Left ventricle myocardium superior (tissue), 1 donor: ENCODE results near the gene ATF5. TPM values are rescaled to one million over a fixed set of nuclear protein-coding genes. Genes with fewer than 3 reads are reported as not detected.
"Not testable (repeated sequence)": the region's sequence is repeated elsewhere in the genome, so short reads cannot be mapped to it uniquely, and the experiment has no call there.

Source experiments
- ATAC-seq: fragments of 200-7000 bp; cut with Tn5 transposase; one replicate; pipeline ENCODE4 v1.9.1; 2020; ENCODE audit warnings: mild to moderate bottlenecking, moderate library complexity
- DNase-seq: peaks from one replicate; pipeline ENCODE4 v3.0.0-alpha.2; 2020
- intact Hi-C: fragments of 100-400 bp; cut with micrococcal nuclease; formaldehyde crosslinking; loops from one replicate; pipeline ENCODE4 v1.11.0; 2022
- microRNA-seq: library from miRNA; unstranded; fragments of <30 nt; microRNA quantifications from one replicate; pipeline ENCODE4 v1.2.0, GENCODE V29; 2020; ENCODE audit warnings: borderline number of aligned reads
- total RNA-seq: library from RNA; stranded (reverse); fragmentation: NEBNext Ultra II Directional; extraction: Animal tissue kit (Norgen Biotek cat#: 25700); gene quantifications from one replicate; pipeline ENCODE4 v1.2.1, GENCODE V29; 2021
- donor health status: DM: no; HTN: yes; CAD: no; lungs with severe emphysema.

The ATF5 gene
- total RNA-seq, 1 donor from 2014 or later = 8.0 TPM

DNA sequence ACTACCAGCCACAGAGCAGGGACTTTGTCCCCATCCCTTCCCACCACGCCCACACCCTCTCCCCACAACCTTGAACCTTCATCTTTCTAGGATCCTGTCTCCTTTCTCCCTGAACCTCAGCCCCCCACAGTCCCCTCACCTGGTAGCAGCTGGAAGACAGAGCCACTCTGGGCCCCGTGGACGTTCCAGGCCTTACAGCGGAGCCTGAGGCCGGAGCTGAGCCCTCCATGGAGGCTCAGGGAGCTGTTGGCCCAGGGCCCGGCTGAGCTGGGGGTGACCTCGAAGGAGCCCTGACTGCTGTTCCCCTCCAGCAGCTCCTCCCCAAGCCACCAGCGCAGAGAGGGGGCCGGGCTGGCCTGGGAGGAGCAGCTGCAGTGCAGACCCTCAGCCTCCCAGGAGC lies 29.1 kb downstream of the ATF5 start:
- DNase-seq, ATAC-seq, intact Hi-C loops: not testable (repeated sequence)

GRCh38 chr19:49958596-49958995 lies 29.6 kb downstream of the ATF5 start:
- intact Hi-C loops, DNase-seq: not testable (repeated sequence)

DNA sequence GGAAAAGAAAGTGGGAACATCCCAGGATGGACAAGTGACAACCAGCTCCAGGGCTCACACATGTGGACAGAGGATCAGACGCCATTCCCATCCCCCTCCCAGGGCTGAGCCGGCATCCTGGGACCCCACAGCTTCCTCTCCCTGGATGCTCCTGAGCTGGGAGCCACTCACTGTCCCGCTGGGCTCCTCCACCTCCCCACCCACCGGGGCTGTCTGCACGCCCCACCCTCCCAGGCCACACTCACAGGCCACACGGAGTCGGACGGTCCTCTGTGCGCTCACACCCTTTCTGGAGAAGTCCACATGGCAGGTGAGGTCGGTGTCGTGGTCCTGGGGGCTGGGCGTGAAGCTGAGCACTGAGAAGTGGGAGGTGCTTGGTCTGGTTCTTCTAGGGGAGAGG lies 30.9 kb downstream of the ATF5 start:
- DNase-seq, ATAC-seq, intact Hi-C loops: not testable (repeated sequence)

More at GRCh38 chr19:49958596-49958995, 29.6 kb downstream of the ATF5 start:
- ATAC-seq = not testable (repeated sequence)

DNA sequence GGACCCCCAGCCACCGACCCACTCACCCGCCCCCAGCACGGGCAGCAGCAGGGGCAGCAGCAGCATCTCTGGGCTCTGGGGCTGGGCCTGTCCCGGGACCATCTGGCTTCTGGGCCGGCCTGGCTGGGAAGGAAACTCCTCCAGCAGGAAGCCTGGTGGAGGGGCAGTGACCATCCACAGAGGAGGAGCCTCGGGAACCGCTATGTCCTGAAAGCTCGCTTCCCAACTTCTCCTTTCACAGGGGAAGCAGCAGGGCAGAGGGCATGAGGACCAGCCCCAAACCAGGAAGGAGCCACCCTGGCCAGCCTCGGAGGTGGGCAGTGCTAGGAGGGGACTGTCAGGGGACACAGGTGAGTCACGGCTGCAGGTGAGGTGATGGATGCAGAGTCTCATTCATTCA lies 32.0 kb downstream of the ATF5 start, which contains the start of gene SIGLEC11:
Gene SIGLEC11 (minus strand): TSS at position 193 of the 400 bp plus-strand sequence. CDS start 91 bp downstream, at position 102.
- peak; percentile 75 for ATAC-seq
- intact Hi-C loops, DNase-seq: not testable (repeated sequence)

- intact Hi-C loops = no loop called here
- DNase-seq = peak; percentile 41
Measured at GRCh38 chr19:49968279-49968922, 39.4 kb downstream of the ATF5 start.

DNA sequence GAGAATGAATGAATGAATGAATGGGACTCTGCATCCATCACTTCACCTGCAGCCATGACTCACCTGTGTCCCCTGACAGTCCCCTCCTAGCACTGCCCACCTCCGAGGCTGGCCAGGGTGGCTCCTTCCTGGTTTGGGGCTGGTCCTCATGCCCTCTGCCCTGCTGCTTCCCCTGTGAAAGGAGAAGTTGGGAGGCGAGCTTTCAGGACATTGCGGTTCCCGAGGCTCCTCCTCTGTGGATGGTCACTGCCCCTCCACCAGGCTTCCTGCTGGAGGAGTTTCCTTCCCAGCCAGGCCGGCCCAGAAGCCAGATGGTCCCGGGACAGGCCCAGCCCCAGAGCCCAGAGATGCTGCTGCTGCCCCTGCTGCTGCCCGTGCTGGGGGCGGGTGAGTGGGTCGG lies 40.4 kb downstream of the ATF5 start:
- peak; percentile 74 for ATAC-seq
- not testable (repeated sequence) for DNase-seq

More at GRCh38 chr19:49968279-49968922, 39.4 kb downstream of the ATF5 start:
- peak; percentile 16 for ATAC-seq

GRCh38 chr19:49971991-49972411 lies 43.0 kb downstream of the ATF5 start:
- no peak for ATAC-seq
- intact Hi-C loops = no loop called here
- no peak for DNase-seq

More for the DNA sequence above, 40.4 kb downstream of the ATF5 start:
- intact Hi-C loops = not testable (repeated sequence)

GRCh38 chr19:49972841-49973240 lies 43.8 kb downstream of the ATF5 start:
- DNase-seq (no peak), ATAC-seq (no peak)
- intact Hi-C loops = no loop called here

- DNase-seq (peak; percentile 54), ATAC-seq (peak; percentile 49)
- intact Hi-C loops = no loop called here
Measured at GRCh38 chr19:49973987-49974386, 45.0 kb downstream of the ATF5 start.

GRCh38 chr19:49975051-49975450 lies 46.0 kb downstream of the ATF5 start:
- DNase-seq (no peak), ATAC-seq (no peak)
- intact Hi-C loops = no loop called here

GRCh38 chr19:49976496-49976895 lies 47.5 kb downstream of the ATF5 start:
- ATAC-seq = no peak
- no peak for DNase-seq
- intact Hi-C loops = no loop called here

GRCh38 chr19:49977076-49977475 lies 48.1 kb downstream of the ATF5 start:
- DNase-seq (no peak), ATAC-seq (no peak)
- intact Hi-C loops = no loop called here

- DNase-seq = no peak
- ATAC-seq = no peak
- intact Hi-C loops = no loop called here
Measured at GRCh38 chr19:49977881-49978280, 48.9 kb downstream of the ATF5 start.

GRCh38 chr19:49978324-49978723 lies 49.3 kb downstream of the ATF5 start:
- ATAC-seq (no peak), DNase-seq (no peak)

GRCh38 chr19:49981603-49982593 lies 52.9 kb downstream of the ATF5 start:
- ATAC-seq (no peak), DNase-seq (no peak)
- intact Hi-C loops = loop anchor here (10.0 kb wide), 1 partner anchor 47 kb away; no protein-coding TSS in a partner anchor

More at GRCh38 chr19:49978324-49978723, 49.3 kb downstream of the ATF5 start:
- intact Hi-C loops = no loop called here

Small RNA genes lying within 50 kb of the gene (microRNA-seq; reads per million reads assigned to microRNA genes)
- not detected for gene MIR4750

Other genes with a start within 250 kb of the ATF5 start
- 0.87 TPM for gene ADM5, start 239.6 kb upstream of the ATF5 start, total RNA-seq
- 3.1 TPM for gene CPT1C, start 238.1 kb upstream of the ATF5 start, total RNA-seq
- gene TSKS, start 165.9 kb upstream of the ATF5 start, total RNA-seq = 0.72 TPM
- gene AP2A1, start 162.2 kb upstream of the ATF5 start, total RNA-seq = 73.1 TPM
- 19.1 TPM for gene FUZ, start 115.9 kb upstream of the ATF5 start, total RNA-seq
- 68.5 TPM for gene MED25, start 110.9 kb upstream of the ATF5 start, total RNA-seq
- gene PTOV1, start 78.0 kb upstream of the ATF5 start, total RNA-seq = 127 TPM
- gene PNKP, start 61.6 kb upstream of the ATF5 start, total RNA-seq = 39.1 TPM
- gene AKT1S1, start 51.9 kb upstream of the ATF5 start, total RNA-seq = 41.2 TPM
- 47.7 TPM for gene TBC1D17, start 51.5 kb upstream of the ATF5 start, total RNA-seq
- not detected for gene IL4I1, start 32.3 kb upstream of the ATF5 start, total RNA-seq
- gene NUP62, start 299 bp downstream of the ATF5 start, total RNA-seq = 28.4 TPM
- 0.59 TPM for gene SIGLEC11, start 32.0 kb downstream of the ATF5 start, total RNA-seq
- gene VRK3, start 96.2 kb downstream of the ATF5 start, total RNA-seq = 22.8 TPM
- gene ZNF473, start 96.8 kb downstream of the ATF5 start, total RNA-seq = 3.6 TPM
- gene IZUMO2, start 234.1 kb downstream of the ATF5 start, total RNA-seq = not detected